WTC11 (cell line): ENCODE results near the gene FAM136A. TPM values are rescaled to one million over a fixed set of nuclear protein-coding genes. Genes with fewer than 3 reads are reported as not detected.

Experiments
- ATAC-seq: fragments of 200-7000 bp; cut with Tn5 transposase; 2 replicates; pipeline ENCODE4 v1.10.0; 2021; ENCODE audit warnings: mild to moderate bottlenecking, moderate library complexity
- Bru-seq: library from RNA; stranded (reverse); fragments of 400-500 nt; gene quantifications from one replicate; lab custom pipeline; 2021; lab: Mats Ljungman, UMichigan
- CTCF ChIA-PET: fragments of 300-600 bp; sonication (Branson Sonifier 250); formaldehyde crosslinking; loops from one replicate; lab custom pipeline; 2021; ENCODE audit warnings: antibody characterized with exemption; lab: Charles Lee
- POLR2A ChIA-PET: fragments of 350-600 bp; sonication (Branson Sonifier 250); formaldehyde crosslinking; loops from one replicate; lab custom pipeline; 2021; ENCODE audit warnings: antibody characterized with exemption; lab: Charles Lee
- DNase-seq: peaks from one replicate; pipeline ENCODE4 v3.0.0; 2021; ENCODE audit warnings: low spot score
- H3K27ac Mint-ChIP-seq: 2 replicates; pipeline ENCODE4 v1.8.0; 2021; ENCODE audit warnings: mixed read lengths
- H3K27me3 Mint-ChIP-seq: 2 replicates; pipeline ENCODE4 v1.8.0; 2021; ENCODE audit warnings: low read depth, mild to moderate bottlenecking, moderate library complexity, mixed read lengths
- H3K36me3 Mint-ChIP-seq: 2 replicates; pipeline ENCODE4 v1.8.0; 2021; ENCODE audit warnings: mixed read lengths
- H3K4me1 Mint-ChIP-seq: 2 replicates; pipeline ENCODE4 v1.8.0; 2022; ENCODE audit warnings: mixed read lengths
- H3K4me3 Mint-ChIP-seq: 2 replicates; pipeline ENCODE4 v1.8.0; 2021; ENCODE audit warnings: mild to moderate bottlenecking, moderate library complexity, mixed read lengths
- H3K9me3 Mint-ChIP-seq: 2 replicates; pipeline ENCODE4 v1.8.0; 2021; ENCODE audit warnings: mixed read lengths
- AFF4 ChIP-seq: sonication (generic); formaldehyde crosslinking; IDR thresholded peaks from 2 replicates; pipeline ENCODE4 v1.8.1; 2023; ENCODE audit warnings: mild to moderate bottlenecking, missing genetic modification reagents, borderline replicate concordance
- AR ChIP-seq: fragments of 250-450 bp; sonication (Bioruptor Pico); IDR thresholded peaks from 2 replicates; pipeline ENCODE4 v1.9.0; 2021; ENCODE audit warnings: mild to moderate bottlenecking
- ATF3 ChIP-seq: sonication (generic); formaldehyde crosslinking; conservative IDR thresholded peaks from 2 replicates; pipeline ENCODE4 v1.8.1; 2022; ENCODE audit warnings: mild to moderate bottlenecking, missing genetic modification reagents
- CBFB ChIP-seq: sonication (generic); formaldehyde crosslinking; IDR thresholded peaks from 2 replicates; pipeline ENCODE4 v1.8.1; 2022; ENCODE audit warnings: mild to moderate bottlenecking, low read depth, missing genetic modification reagents
- MYBL2 ChIP-seq: sonication (generic); formaldehyde crosslinking; IDR thresholded peaks from 2 replicates; pipeline ENCODE4 v1.8.1; 2023; ENCODE audit warnings: mild to moderate bottlenecking, moderate library complexity, missing genetic modification reagents
- NR3C1 ChIP-seq: sonication (generic); formaldehyde crosslinking; conservative IDR thresholded peaks from 2 replicates; pipeline ENCODE4 v1.8.1; 2023; ENCODE audit warnings: low read depth, mild to moderate bottlenecking, missing genetic modification reagents
- SMAD3 ChIP-seq: sonication (generic); formaldehyde crosslinking; IDR thresholded peaks from 2 replicates; pipeline ENCODE4 v1.8.0; 2022; ENCODE audit warnings: missing genetic modification reagents, mild to moderate bottlenecking, borderline replicate concordance
- ZNF121 ChIP-seq: sonication (generic); formaldehyde crosslinking; IDR thresholded peaks from 2 replicates; pipeline ENCODE4 v1.8.0; 2023; ENCODE audit warnings: missing genetic modification reagents
- ZNF263 ChIP-seq: sonication (generic); formaldehyde crosslinking; IDR thresholded peaks from 2 replicates; pipeline ENCODE4 v1.8.1; 2022; ENCODE audit warnings: low read depth, mild to moderate bottlenecking, moderate library complexity, missing genetic modification reagents
- long read RNA-seq, 3 experiments: library from RNA in 1 of 3; library from capped mRNA in 1 of 3; library from polyadenylated mRNA in 1 of 3; unstranded in 2 of 3; stranded (forward) in 1 of 3; transcript quantifications; one replicate each; pipeline ENCODE4 v2.0.0, GENCODE V29; 2021
- total RNA-seq: library from RNA; stranded (reverse); gene quantifications from 3 replicates; pipeline ENCODE4 v1.2.3, GENCODE V29; 2021
- TF ChIP-seq, protein P1 (sequence below): sonication (generic); formaldehyde crosslinking; IDR thresholded peaks from 2 replicates; pipeline ENCODE4 v1.8.0; 2022; ENCODE audit warnings: mild to moderate bottlenecking, missing genetic modification reagents
- TF ChIP-seq, protein P2 (sequence below): sonication (generic); formaldehyde crosslinking; IDR thresholded peaks from 2 replicates; pipeline ENCODE4 v1.8.1; 2023; ENCODE audit warnings: mild to moderate bottlenecking, missing genetic modification reagents
- TF ChIP-seq, protein P3 (sequence below): sonication (generic); formaldehyde crosslinking; IDR thresholded peaks from 2 replicates; pipeline ENCODE4 v1.8.1; 2023; ENCODE audit warnings: mild to moderate bottlenecking, moderate library complexity, missing genetic modification reagents
- TF ChIP-seq, protein P4 (sequence below): sonication (generic); formaldehyde crosslinking; IDR thresholded peaks from 2 replicates; pipeline ENCODE4 v1.8.0; 2022; ENCODE audit warnings: missing genetic modification reagents
- TF ChIP-seq, protein P5 (sequence below): fragments of 250-450 bp; sonication (Bioruptor Pico); IDR thresholded peaks from 2 replicates; pipeline ENCODE4 v2.1.2; 2022; ENCODE audit warnings: mild to moderate bottlenecking, moderate library complexity

The FAM136A gene
- 81.0 to 83.9 TPM (median 81.4 TPM) in 3 replicates for total RNA-seq
- Bru-seq, nascent RNA = percentile 92 among the genes with signal in this experiment
- long read RNA-seq, experiment 1, transcript FAM136A-205 (3 exons, 2,398 nt) = minor isoform, 18 of 837 reads
- long read RNA-seq, experiment 1, transcript FAM136A-201 (3 exons, 1,810 nt) = major isoform, 780 of 837 reads
- long read RNA-seq, experiment 1, partial matches to known transcripts = 3 of 837 reads
- long read RNA-seq, experiment 1, other reads (novel, unspliced or antisense) = 24 of 837 reads
- long read RNA-seq, experiment 2, transcript FAM136A-201 (3 exons, 1,810 nt) = major isoform, 129 of 170 reads
- long read RNA-seq, experiment 2, partial matches to known transcripts = 7 of 170 reads
- long read RNA-seq, experiment 2, other reads (novel, unspliced or antisense) = 33 of 170 reads
- long read RNA-seq, experiment 3, transcript FAM136A-201 (3 exons, 1,810 nt) = major isoform, 781 of 831 reads
- long read RNA-seq, experiment 3, partial matches to known transcripts = 31 of 831 reads
- long read RNA-seq, experiment 3, other reads (novel, unspliced or antisense) = 14 of 831 reads

GRCh38 chr2:70301344-70302194 is at the start of gene FAM136A:
TSS of gene FAM136A (minus strand) at chr2:70302067. CDS start at chr2:70302011, 56 bp downstream.
- peaks cover 9% of the 10 kb centered on the region for H3K9me3 Mint-ChIP-seq
- H3K4me1 Mint-ChIP-seq = peaks cover 19% of the 10 kb centered on the region
- ATAC-seq = peak; percentile 76
- H3K27me3 Mint-ChIP-seq = peaks cover 5% of the 10 kb centered on the region; the same call in 1 of the 2 replicates
- peak; percentile 94 for DNase-seq
- peak within 1 kb of the TSS; percentile 89 for H3K27ac Mint-ChIP-seq
- ChIA-PET POLR2A (interaction anchor here (0.6 to 1.4 kb wide), 4 partner anchors 8 to 344 kb away, joined by 3 read pairs; partner anchors contain the start of genes PCYOX1 and SNRPG), CTCF (interaction anchor here (0.6 to 3.9 kb wide), 25 partner anchors 8 to 569 kb away, joined by 3 to 58 read pairs (median 4); partner anchors contain the start of genes PCYOX1 and SNRPG)
- H3K4me3 Mint-ChIP-seq = peak within 1 kb of the TSS; percentile 84
- peaks cover 39% of the 10 kb centered on the region for H3K36me3 Mint-ChIP-seq
- TF ChIP-seq SMAD3 (CRISPR knock-in tag) (0 out of 2 replicates have a peak, but pooled peaks have one; percentile 58), ATF3 (CRISPR knock-in tag) (no peak), MYBL2 (CRISPR knock-in tag) (peak; percentile 76; the same call in 1 of the 2 replicates), ZNF121 (CRISPR knock-in tag) (no peak), AFF4 (CRISPR knock-in tag) (peak; percentile 86; the same call in 1 of the 2 replicates), ZNF263 (CRISPR knock-in tag) (no peak), AR (CRISPR knock-in tag) (no peak), NR3C1 (CRISPR knock-in tag) (peak; percentile 63; the same call in 1 of the 2 replicates), CBFB (CRISPR knock-in tag) (no peak)
- TF ChIP-seq, protein P1, sequence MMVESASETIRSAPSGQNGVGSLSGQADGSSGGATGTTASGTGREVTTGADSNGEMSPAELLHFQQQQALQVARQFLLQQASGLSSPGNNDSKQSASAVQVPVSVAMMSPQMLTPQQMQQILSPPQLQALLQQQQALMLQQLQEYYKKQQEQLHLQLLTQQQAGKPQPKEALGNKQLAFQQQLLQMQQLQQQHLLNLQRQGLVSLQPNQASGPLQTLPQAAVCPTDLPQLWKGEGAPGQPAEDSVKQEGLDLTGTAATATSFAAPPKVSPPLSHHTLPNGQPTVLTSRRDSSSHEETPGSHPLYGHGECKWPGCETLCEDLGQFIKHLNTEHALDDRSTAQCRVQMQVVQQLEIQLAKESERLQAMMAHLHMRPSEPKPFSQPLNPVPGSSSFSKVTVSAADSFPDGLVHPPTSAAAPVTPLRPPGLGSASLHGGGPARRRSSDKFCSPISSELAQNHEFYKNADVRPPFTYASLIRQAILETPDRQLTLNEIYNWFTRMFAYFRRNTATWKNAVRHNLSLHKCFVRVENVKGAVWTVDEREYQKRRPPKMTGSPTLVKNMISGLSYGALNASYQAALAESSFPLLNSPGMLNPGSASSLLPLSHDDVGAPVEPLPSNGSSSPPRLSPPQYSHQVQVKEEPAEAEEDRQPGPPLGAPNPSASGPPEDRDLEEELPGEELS = peak; percentile 43
- TF ChIP-seq, protein P2, sequence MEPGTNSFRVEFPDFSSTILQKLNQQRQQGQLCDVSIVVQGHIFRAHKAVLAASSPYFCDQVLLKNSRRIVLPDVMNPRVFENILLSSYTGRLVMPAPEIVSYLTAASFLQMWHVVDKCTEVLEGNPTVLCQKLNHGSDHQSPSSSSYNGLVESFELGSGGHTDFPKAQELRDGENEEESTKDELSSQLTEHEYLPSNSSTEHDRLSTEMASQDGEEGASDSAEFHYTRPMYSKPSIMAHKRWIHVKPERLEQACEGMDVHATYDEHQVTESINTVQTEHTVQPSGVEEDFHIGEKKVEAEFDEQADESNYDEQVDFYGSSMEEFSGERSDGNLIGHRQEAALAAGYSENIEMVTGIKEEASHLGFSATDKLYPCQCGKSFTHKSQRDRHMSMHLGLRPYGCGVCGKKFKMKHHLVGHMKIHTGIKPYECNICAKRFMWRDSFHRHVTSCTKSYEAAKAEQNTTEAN (CRISPR knock-in tag) = no peak
- TF ChIP-seq, protein P3, sequence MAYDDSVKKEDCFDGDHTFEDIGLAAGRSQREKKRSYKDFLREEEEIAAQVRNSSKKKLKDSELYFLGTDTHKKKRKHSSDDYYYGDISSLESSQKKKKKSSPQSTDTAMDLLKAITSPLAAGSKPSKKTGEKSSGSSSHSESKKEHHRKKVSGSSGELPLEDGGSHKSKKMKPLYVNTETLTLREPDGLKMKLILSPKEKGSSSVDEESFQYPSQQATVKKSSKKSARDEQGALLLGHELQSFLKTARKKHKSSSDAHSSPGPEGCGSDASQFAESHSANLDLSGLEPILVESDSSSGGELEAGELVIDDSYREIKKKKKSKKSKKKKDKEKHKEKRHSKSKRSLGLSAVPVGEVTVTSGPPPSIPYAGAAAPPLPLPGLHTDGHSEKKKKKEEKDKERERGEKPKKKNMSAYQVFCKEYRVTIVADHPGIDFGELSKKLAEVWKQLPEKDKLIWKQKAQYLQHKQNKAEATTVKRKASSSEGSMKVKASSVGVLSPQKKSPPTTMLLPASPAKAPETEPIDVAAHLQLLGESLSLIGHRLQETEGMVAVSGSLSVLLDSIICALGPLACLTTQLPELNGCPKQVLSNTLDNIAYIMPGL (CRISPR knock-in tag) = peak; percentile 98
- TF ChIP-seq, protein P4, sequence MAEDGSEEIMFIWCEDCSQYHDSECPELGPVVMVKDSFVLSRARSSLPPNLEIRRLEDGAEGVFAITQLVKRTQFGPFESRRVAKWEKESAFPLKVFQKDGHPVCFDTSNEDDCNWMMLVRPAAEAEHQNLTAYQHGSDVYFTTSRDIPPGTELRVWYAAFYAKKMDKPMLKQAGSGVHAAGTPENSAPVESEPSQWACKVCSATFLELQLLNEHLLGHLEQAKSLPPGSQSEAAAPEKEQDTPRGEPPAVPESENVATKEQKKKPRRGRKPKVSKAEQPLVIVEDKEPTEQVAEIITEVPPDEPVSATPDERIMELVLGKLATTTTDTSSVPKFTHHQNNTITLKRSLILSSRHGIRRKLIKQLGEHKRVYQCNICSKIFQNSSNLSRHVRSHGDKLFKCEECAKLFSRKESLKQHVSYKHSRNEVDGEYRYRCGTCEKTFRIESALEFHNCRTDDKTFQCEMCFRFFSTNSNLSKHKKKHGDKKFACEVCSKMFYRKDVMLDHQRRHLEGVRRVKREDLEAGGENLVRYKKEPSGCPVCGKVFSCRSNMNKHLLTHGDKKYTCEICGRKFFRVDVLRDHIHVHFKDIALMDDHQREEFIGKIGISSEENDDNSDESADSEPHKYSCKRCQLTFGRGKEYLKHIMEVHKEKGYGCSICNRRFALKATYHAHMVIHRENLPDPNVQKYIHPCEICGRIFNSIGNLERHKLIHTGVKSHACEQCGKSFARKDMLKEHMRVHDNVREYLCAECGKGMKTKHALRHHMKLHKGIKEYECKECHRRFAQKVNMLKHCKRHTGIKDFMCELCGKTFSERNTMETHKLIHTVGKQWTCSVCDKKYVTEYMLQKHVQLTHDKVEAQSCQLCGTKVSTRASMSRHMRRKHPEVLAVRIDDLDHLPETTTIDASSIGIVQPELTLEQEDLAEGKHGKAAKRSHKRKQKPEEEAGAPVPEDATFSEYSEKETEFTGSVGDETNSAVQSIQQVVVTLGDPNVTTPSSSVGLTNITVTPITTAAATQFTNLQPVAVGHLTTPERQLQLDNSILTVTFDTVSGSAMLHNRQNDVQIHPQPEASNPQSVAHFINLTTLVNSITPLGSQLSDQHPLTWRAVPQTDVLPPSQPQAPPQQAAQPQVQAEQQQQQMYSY (CRISPR knock-in tag) = no peak
- TF ChIP-seq, protein P5, sequence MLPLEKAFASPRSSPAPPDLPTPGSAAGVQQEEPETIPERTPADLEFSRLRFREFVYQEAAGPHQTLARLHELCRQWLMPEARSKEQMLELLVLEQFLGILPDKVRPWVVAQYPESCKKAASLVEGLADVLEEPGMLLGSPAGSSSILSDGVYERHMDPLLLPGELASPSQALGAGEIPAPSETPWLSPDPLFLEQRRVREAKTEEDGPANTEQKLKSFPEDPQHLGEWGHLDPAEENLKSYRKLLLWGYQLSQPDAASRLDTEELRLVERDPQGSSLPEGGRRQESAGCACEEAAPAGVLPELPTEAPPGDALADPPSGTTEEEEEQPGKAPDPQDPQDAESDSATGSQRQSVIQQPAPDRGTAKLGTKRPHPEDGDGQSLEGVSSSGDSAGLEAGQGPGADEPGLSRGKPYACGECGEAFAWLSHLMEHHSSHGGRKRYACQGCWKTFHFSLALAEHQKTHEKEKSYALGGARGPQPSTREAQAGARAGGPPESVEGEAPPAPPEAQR (CRISPR knock-in tag) = no peak
